Measurements from ENCODE around the gene CCDC51.

The CCDC51 gene

DNA sequence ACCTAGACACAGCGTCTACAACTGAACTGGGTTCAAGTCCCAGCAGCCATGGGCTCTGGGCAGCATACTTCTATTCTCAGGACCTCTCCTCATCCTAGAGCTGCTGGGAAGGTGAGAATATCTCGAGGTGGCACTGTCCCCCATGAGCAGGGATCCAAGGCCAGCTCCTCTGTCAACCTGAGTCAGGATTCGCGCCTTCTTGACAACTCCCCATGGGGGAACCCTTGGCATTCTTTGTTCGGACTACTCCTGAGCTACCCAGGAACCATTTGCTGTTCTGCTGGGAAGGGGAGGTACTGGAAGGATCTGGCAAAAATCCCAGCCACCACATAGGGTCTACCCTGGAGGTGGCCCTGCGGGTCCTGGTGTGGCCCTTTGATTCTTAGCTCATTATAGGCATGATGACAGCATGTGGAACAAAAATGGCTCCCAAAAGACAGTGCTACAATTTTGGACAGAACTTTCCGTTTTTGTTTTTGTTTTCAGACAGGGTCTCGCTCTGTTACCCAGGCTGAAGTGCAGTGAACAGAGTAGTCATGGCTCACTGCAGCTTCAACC lies 32.3 kb downstream of the CCDC51 start:
- TF ChIP-seq, protein P1, sequence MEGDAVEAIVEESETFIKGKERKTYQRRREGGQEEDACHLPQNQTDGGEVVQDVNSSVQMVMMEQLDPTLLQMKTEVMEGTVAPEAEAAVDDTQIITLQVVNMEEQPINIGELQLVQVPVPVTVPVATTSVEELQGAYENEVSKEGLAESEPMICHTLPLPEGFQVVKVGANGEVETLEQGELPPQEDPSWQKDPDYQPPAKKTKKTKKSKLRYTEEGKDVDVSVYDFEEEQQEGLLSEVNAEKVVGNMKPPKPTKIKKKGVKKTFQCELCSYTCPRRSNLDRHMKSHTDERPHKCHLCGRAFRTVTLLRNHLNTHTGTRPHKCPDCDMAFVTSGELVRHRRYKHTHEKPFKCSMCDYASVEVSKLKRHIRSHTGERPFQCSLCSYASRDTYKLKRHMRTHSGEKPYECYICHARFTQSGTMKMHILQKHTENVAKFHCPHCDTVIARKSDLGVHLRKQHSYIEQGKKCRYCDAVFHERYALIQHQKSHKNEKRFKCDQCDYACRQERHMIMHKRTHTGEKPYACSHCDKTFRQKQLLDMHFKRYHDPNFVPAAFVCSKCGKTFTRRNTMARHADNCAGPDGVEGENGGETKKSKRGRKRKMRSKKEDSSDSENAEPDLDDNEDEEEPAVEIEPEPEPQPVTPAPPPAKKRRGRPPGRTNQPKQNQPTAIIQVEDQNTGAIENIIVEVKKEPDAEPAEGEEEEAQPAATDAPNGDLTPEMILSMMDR (conservative IDR thresholded peaks at IDR 0.05; ENCODE audit: control insufficient read depth, insufficient read depth, low read depth, low read length): no peak
- DNase-seq (ENCODE audit: low read depth): no peak
- no peak overlapping the region for H3K4me3 ChIP-seq (ENCODE audit: control insufficient read depth, low read depth, low read length)

DNA sequence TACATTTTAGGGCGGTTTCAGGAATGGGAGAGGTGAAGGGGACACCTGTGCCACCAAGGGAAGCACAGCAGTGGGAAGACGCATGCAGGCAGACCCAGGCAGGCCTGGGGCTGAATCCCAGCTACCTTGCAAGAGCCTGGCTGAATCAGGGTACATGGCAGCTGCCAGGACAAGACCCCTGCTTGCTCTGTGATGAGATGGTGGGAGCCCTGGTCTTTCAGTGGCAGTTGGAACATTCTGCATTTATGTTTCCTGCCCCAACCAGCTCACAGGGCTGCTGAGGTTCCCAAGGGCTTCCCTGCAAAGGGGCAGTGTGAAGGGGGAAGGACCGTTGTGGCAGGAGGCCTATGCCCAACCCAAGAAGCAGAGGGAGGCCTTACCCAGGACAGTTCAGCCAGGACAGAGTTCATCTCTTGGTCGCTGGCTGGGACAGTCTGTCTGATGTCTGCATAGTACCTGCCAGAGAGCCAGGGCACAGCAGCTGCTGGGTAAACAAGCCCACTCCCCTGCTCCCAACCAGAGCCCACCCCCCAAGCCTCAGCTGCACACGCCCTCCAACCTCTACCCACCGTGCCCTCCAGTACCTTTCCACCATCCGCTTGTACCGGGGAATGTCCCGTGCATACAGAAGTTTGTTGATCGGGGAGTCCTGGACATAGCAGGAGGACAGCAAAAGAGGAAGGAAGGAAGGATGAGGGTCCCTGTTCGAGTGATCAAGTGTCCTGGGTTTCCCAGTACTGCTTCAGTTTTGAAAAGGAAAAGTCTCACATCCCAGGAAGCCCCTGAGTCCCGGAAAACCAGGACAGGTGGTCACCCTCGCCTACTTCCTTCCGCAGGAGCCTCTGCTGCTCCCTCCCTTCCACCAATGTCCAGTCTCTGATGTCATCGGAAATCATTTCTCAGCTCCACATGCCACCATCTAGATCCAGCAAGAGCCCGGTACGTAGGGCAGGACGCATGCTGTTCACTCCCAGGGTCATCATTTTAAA lies 33.2 kb downstream of the CCDC51 start:
- H3K4me3 ChIP-seq (ENCODE audit: control insufficient read depth, low read depth, low read length): no peak overlapping the region
- DNase-seq (ENCODE audit: low read depth): no peak
- TF ChIP-seq, protein P1 (conservative IDR thresholded peaks at IDR 0.05; ENCODE audit: control insufficient read depth, insufficient read depth, low read depth, low read length): no peak

DNA sequence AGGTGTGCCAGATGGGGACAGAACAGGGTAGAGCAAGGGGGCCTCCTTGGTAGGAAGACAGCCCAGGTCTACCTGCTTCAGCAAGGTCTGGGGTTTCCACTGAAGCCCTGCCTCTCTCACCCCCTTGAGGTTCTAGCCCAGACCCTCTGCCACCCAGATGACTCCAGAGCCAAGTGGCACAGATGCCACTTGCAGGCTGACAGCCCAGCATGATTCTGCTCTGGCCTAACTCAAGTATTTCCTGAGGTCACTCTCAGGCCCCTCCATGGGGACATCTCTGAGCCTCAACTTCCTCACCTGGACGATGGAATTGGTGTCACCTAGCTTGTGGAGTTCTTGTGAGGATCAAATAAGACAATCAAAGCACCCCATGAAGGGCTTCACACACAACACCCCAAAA lies 33.9 kb downstream of the CCDC51 start:
- H3K4me3 ChIP-seq (ENCODE audit: control insufficient read depth, low read depth, low read length): no peak overlapping the region
- DNase-seq (ENCODE audit: low read depth): no peak
- TF ChIP-seq, protein P1 (conservative IDR thresholded peaks at IDR 0.05; ENCODE audit: control insufficient read depth, insufficient read depth, low read depth, low read length): no peak

DNA sequence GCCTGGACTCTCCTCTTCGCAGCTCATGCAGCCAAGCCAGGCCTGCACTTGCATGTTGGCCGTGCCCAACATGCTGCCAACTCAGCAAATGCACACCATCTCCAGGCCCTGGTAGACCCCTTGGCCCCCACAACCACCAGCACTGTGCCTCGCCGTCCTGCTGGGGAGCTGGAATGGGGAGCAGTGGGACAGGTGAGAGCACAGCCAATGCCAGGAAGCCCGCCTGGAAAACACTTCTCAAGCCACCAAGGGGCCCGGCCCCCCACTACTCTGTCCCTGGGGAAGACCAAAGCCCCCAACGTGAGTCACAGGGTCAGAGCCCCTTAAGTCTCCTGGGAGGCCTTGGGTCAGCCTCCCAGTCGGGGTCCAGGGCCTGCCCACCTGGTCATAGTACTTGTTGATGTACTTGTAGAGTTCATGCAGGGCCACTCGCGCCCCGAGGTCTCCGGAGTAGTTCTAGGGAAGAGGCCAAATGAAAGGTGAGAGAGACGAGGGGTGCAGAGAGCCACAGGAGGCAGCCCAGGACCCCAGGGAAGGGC lies 34.5 kb downstream of the CCDC51 start:
- TF ChIP-seq, protein P1 (conservative IDR thresholded peaks at IDR 0.05; ENCODE audit: control insufficient read depth, insufficient read depth, low read depth, low read length): no peak
- H3K4me3 ChIP-seq (ENCODE audit: control insufficient read depth, low read depth, low read length): no peak overlapping the region
- no peak for DNase-seq (ENCODE audit: low read depth)

DNA sequence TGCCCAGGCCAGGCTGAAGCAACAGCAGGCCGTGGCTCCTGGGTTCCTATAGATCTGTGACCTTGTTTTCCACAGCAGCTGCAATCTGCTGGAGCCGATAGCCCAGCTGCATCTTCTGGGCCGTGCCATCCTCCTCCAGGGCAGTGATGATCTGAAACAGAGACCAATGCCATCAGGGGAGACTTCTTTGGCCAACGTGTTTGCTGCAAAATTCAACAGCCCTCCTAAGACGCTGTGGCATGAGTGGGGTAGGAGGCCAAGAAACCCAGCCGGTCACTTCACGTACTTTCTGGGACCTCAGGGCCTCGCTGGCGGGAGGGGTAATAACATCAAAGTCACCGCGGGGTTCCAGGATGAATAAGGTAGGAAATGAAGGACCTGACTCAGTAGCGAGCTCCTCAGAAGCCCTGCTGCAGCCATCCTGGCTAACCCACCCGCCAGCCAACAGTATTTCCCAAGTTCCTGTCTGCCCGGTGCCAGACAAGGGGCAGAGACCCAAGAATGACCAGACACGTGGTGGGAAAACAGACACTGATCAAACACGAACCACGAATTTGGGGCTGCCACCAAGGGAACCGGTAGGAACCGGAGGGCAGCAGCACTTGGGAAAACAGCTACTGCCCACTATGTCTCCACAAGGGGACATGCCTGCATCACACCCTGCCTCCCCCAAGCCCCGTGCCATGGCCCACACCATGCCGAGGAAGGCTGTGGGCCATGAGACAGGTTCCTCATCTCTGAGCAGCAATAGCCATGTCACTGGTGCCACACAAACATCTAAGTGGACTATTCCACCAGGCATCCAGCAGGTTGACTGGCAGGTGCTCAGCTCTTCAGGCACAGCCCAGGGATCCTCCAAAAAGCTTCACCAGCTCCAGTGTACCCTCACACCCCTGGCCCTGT lies 35.2 kb downstream of the CCDC51 start:
- H3K4me3 ChIP-seq (ENCODE audit: control insufficient read depth, low read depth, low read length): no peak overlapping the region
- DNase-seq (ENCODE audit: low read depth): no peak
- TF ChIP-seq, protein P1 (conservative IDR thresholded peaks at IDR 0.05; ENCODE audit: control insufficient read depth, insufficient read depth, low read depth, low read length): no peak
